GM12878 (cell line): Measurements from ENCODE around the gene THBS3. TPM values are rescaled to one million over a fixed set of nuclear protein-coding genes. Genes with fewer than 3 reads are reported as not detected.

Source experiments
- ATF3 ChIP-seq: IDR thresholded peaks from 2 replicates; pipeline ENCODE4 v1.6.1; 2011; ENCODE audit warnings: low read depth, mild to moderate bottlenecking, low read length, moderate library complexity, borderline replicate concordance; ENCODE audit errors: extremely low read depth
- BACH1 ChIP-seq: fragments of 450-650 bp; IDR thresholded peaks from 2 replicates; pipeline ENCODE4 v1.6.1; 2017; ENCODE audit warnings: mild to moderate bottlenecking, borderline replicate concordance
- CBFB ChIP-seq: IDR thresholded peaks from 2 replicates; pipeline ENCODE4 v1.6.1; 2016; ENCODE audit warnings: antibody characterized with exemption, low read depth
- CREB1 ChIP-seq: IDR thresholded peaks from 2 replicates; pipeline ENCODE4 v1.6.1; 2012; ENCODE audit warnings: low read depth, mild to moderate bottlenecking, inconsistent platforms
- CREM ChIP-seq: IDR thresholded peaks from 2 replicates; pipeline ENCODE4 v1.6.1; 2014; ENCODE audit warnings: antibody characterized with exemption, low read depth
- ESRRA ChIP-seq: IDR thresholded peaks from 2 replicates; pipeline ENCODE4 v1.6.1; 2012; ENCODE audit warnings: mild to moderate bottlenecking, low read length, improper control_type of control experiment
- JUND ChIP-seq: IDR thresholded peaks from 2 replicates; pipeline ENCODE4 v1.6.1; 2012; ENCODE audit warnings: low read depth, mild to moderate bottlenecking, low read length, improper control_type of control experiment, moderate library complexity
- MLLT1 ChIP-seq: fragments of 450-650 bp; IDR thresholded peaks from 2 replicates; pipeline ENCODE4 v1.6.1; 2016; ENCODE audit warnings: mild to moderate bottlenecking
- NKRF ChIP-seq: fragments of 450-650 bp; conservative IDR thresholded peaks from 2 replicates; pipeline ENCODE4 v1.6.1; 2017; ENCODE audit warnings: mild to moderate bottlenecking, moderate library complexity
- NRF1 ChIP-seq: conservative IDR thresholded peaks from 2 replicates; pipeline ENCODE4 v1.6.1; 2011; ENCODE audit warnings: mild to moderate bottlenecking, low read depth, low read length, improper control_type of control experiment
- PML ChIP-seq: IDR thresholded peaks from 2 replicates; pipeline ENCODE4 v1.6.1; 2012; ENCODE audit warnings: low read length, inconsistent platforms
- POLR2AphosphoS5 ChIP-seq: IDR thresholded peaks from 2 replicates; pipeline ENCODE4 v1.6.1; 2011; ENCODE audit warnings: mild to moderate bottlenecking, low read length, inconsistent platforms
- SMAD1 ChIP-seq: fragments of 450-650 bp; IDR thresholded peaks from 2 replicates; pipeline ENCODE4 v1.6.1; 2018; ENCODE audit warnings: mild to moderate bottlenecking, low read depth; ENCODE audit not compliant: partially characterized antibody
- SMC3 ChIP-seq: IDR thresholded peaks from 2 replicates; pipeline ENCODE4 v1.6.1; 2011; ENCODE audit warnings: low read length, improper control_type of control experiment, borderline replicate concordance
- SP1 ChIP-seq: IDR thresholded peaks from one replicate; pipeline ENCODE4 v1.6.1; 2011; ENCODE audit warnings: low read depth, low read length
- SREBF1 ChIP-seq: IDR thresholded peaks from 2 replicates; pipeline ENCODE4 v1.6.1; 2012; ENCODE audit warnings: mild to moderate bottlenecking, low read length
- STAT1 ChIP-seq: fragments of 450-650 bp; conservative IDR thresholded peaks from 2 replicates; pipeline ENCODE4 v1.6.1; 2014; ENCODE audit warnings: antibody characterized with exemption, mild to moderate bottlenecking
- WRNIP1 ChIP-seq: IDR thresholded peaks from 2 replicates; pipeline ENCODE4 v1.6.1; 2011; ENCODE audit warnings: low read depth, low read length, improper control_type of control experiment, borderline replicate concordance
- ZBTB33 ChIP-seq: fragments of 450-650 bp; IDR thresholded peaks from 2 replicates; pipeline ENCODE4 v1.6.1; 2017; ENCODE audit warnings: mild to moderate bottlenecking
- ZBTB40 ChIP-seq: fragments of 450-650 bp; IDR thresholded peaks from 2 replicates; pipeline ENCODE4 v1.6.1; 2016; ENCODE audit warnings: mild to moderate bottlenecking, moderate library complexity, borderline replicate concordance
- polyA plus RNA-seq, 11 experiments: library from polyadenylated mRNA; depleted of rRNA in 4 of 11; unstranded in 6 of 11; stranded (reverse) in 5 of 11; fragments of >200 nt; fragmentation: Nextera tagmentation in 4 of 11; fragmentation: Illumina TruSeq in 1 of 11; extraction: Ambion mirVana in 4 of 11; extraction: Trizol in 1 of 11; gene quantifications; 1 replicate in 1 of 11; 2 replicates in 10 of 11; pipeline versions ENCODE4 v1.2.1 to v1.2.3, GENCODE V29; 2011 to 2016; ENCODE audit warnings: inconsistent platforms in 2 of 11, missing spikeins in 2 of 11, low read depth in 1 of 11
- total RNA-seq, 4 experiments: library from RNA; depleted of rRNA in 3 of 4; stranded (reverse); fragments of >200 nt in 3 of 4; fragmentation: Illumina TruSeq in 1 of 4; extraction: Trizol in 1 of 4; gene quantifications; 2 replicates each; pipeline versions ENCODE4 v1.2.1 to v1.2.3, GENCODE V29; 2013 to 2021

The THBS3 gene
- total and polyA plus RNA-seq, 10 of the 15 experiments (the other 5 are each of a cell fraction or from before 2014, with no cell fraction given): 0.66 to 3.6 (median 2.0) TPM

- TF ChIP-seq ZBTB33 (no peak), CREB1 (peak; percentile 90), MLLT1 (0 out of 2 replicates have a peak, but pooled peaks have one; percentile 48), CREM (peak; percentile 74), ESRRA (0 out of 2 replicates have a peak, but pooled peaks have one; percentile 48), PML (peak; percentile 74; the same call in 1 of the 2 replicates), POLR2AphosphoS5 (peak; percentile 89), JUND (0 out of 2 replicates have a peak, but pooled peaks have one; percentile 37), WRNIP1 (0 out of 2 replicates have a peak, but pooled peaks have one; percentile 59), BACH1 (no peak; the same call in none of the 2 replicates), CBFB (peak; percentile 89), ATF3 (0 out of 2 replicates have a peak, but pooled peaks have one; percentile 16), NRF1 (peak; percentile 92), SREBF1 (0 out of 2 replicates have a peak, but pooled peaks have one; percentile 15), STAT1 (0 out of 2 replicates have a peak, but pooled peaks have one; percentile 39), SMC3 (0 out of 2 replicates have a peak, but pooled peaks have one; percentile 27), SMAD1 (peak; percentile 16), ZBTB40 (peak; percentile 63; the same call in 1 of the 2 replicates), NKRF (peak; percentile 51), SP1 (peak; percentile 46)
These were observed 34.8 kb downstream of the THBS3 start, which contains the start of gene KRTCAP2 (continued) for GRCh38 chr1:155172732-155173477.
